HEK293 (cell line): ENCODE data around the gene CFAP58.

Experiments used
- CTCF ChIA-PET: fragments of 350-600 bp; formaldehyde crosslinking; extraction: SDS; loops from one replicate; lab custom pipeline; 2021; ENCODE audit warnings: antibody characterized with exemption; lab: Yijun Ruan, JAX
- POLR2A ChIA-PET: fragments of 300-600 bp; formaldehyde crosslinking; extraction: SDS; loops from one replicate; lab custom pipeline; 2020; ENCODE audit warnings: antibody characterized with exemption, inconsistent platforms; lab: Yijun Ruan, JAX
- H3K27ac ChIP-seq: fragments of 200-500 bp; sonication (Bioruptor generic); 2 replicates; pipeline ENCODE4 v1.5.1; 2014; ENCODE audit warnings: low read depth, low read length, control low read depth, inconsistent platforms; ENCODE audit errors: extremely low read depth
- H3K36me3 ChIP-seq, 2 experiments: fragments of 200-500 bp in 1 of 2; sonication (Bioruptor generic) in 1 of 2; 1 replicate in 1 of 2; 2 replicates in 1 of 2; pipeline ENCODE4 v1.5.1; 2014 to 2017; ENCODE audit warnings: inconsistent platforms in 2 of 2, low read length in 2 of 2; ENCODE audit not compliant: control insufficient read depth in 2 of 2, insufficient read depth in 1 of 2
- H3K4me1 ChIP-seq: fragments of 200-500 bp; sonication (Bioruptor generic); 2 replicates; pipeline ENCODE4 v1.5.1; 2014; ENCODE audit warnings: mild to moderate bottlenecking, low read length, inconsistent platforms; ENCODE audit not compliant: control insufficient read depth, insufficient read depth
- H3K4me3 ChIP-seq: 2 replicates; pipeline ENCODE4 v1.5.1; 2011; ENCODE audit warnings: low read depth, mild to moderate bottlenecking, control low read depth, low read length, moderate library complexity
- H3K9me3 ChIP-seq: fragments of 200-500 bp; sonication (Bioruptor generic); 2 replicates; pipeline ENCODE4 v1.5.1; 2014; ENCODE audit warnings: low read depth, low read length, inconsistent platforms; ENCODE audit not compliant: control insufficient read depth, insufficient read depth
- GLI2 ChIP-seq: fragments of 450-650 bp; formaldehyde crosslinking; IDR thresholded peaks from 2 replicates; pipeline ENCODE4; 2017; ENCODE audit warnings: missing biosample characterization, missing genetic modification characterization, low read depth, borderline replicate concordance
- HOXC10 ChIP-seq: sonication (generic); formaldehyde crosslinking; IDR thresholded peaks from 2 replicates; pipeline ENCODE4 v1.8.1; 2023; ENCODE audit warnings: mild to moderate bottlenecking, missing genetic modification reagents
- KLF1 ChIP-seq: fragments of 450-650 bp; formaldehyde crosslinking; IDR thresholded peaks from 2 replicates; pipeline ENCODE4 v1.5.1; 2016; ENCODE audit warnings: missing biosample characterization, missing genetic modification characterization
- TCF7L2 ChIP-seq: IDR thresholded peaks from 2 replicates; pipeline ENCODE4 v1.6.1; 2011; ENCODE audit warnings: low read depth, mild to moderate bottlenecking, inconsistent platforms, low read length, moderate library complexity, borderline replicate concordance
- YY2 ChIP-seq: fragments of 450-650 bp; formaldehyde crosslinking; IDR thresholded peaks from 2 replicates; pipeline ENCODE4 v1.5.1; 2016; ENCODE audit warnings: missing biosample characterization, missing genetic modification characterization
- ZFHX2 ChIP-seq: fragments of 450-650 bp; formaldehyde crosslinking; conservative IDR thresholded peaks from 2 replicates; pipeline ENCODE4 v1.5.1; 2016; ENCODE audit warnings: missing biosample characterization, missing genetic modification characterization
- ZNF211 ChIP-seq: fragments of 450-650 bp; formaldehyde crosslinking; IDR thresholded peaks from 2 replicates; pipeline ENCODE4 v1.5.1; 2016; ENCODE audit warnings: low read depth, missing biosample characterization, missing genetic modification characterization
- ZNF221 ChIP-seq: fragments of 450-650 bp; formaldehyde crosslinking; IDR thresholded peaks from 2 replicates; pipeline ENCODE4 v1.5.1; 2017; ENCODE audit warnings: missing biosample characterization, missing genetic modification characterization, borderline replicate concordance
- ZNF223 ChIP-seq: fragments of 450-650 bp; formaldehyde crosslinking; IDR thresholded peaks from 2 replicates; pipeline ENCODE4 v1.5.1; 2016; ENCODE audit warnings: missing biosample characterization, missing genetic modification characterization
- ZNF404 ChIP-seq: fragments of 450-650 bp; formaldehyde crosslinking; IDR thresholded peaks from 2 replicates; pipeline ENCODE4 v1.5.1; 2017; ENCODE audit warnings: missing biosample characterization, missing genetic modification characterization
- ZNF510 ChIP-seq: fragments of 450-650 bp; formaldehyde crosslinking; IDR thresholded peaks from 2 replicates; pipeline ENCODE4 v1.5.1; 2018; ENCODE audit warnings: mild to moderate bottlenecking, missing genetic modification characterization, missing biosample characterization; ENCODE audit not compliant: insufficient replicate concordance
- ZNF596 ChIP-seq: fragments of 450-650 bp; IDR thresholded peaks from 2 replicates; pipeline ENCODE4 v1.5.0; 2018; ENCODE audit warnings: missing biosample characterization, mild to moderate bottlenecking, missing genetic modification characterization, moderate library complexity
- ZNF843 ChIP-seq: fragments of 450-650 bp; formaldehyde crosslinking; IDR thresholded peaks from 2 replicates; pipeline ENCODE4 v1.5.1; 2016; ENCODE audit warnings: missing biosample characterization, missing genetic modification characterization
- TF ChIP-seq, protein P1 (sequence below): fragments of 450-650 bp; formaldehyde crosslinking; conservative IDR thresholded peaks from 2 replicates; pipeline ENCODE4 v1.5.1; 2016; ENCODE audit warnings: low read depth, missing biosample characterization, missing genetic modification characterization
- TF ChIP-seq, protein P2 (sequence below): fragments of 450-650 bp; formaldehyde crosslinking; IDR thresholded peaks from 2 replicates; pipeline ENCODE4 v1.5.1; 2017; ENCODE audit warnings: missing biosample characterization, mild to moderate bottlenecking, missing genetic modification characterization, moderate library complexity

CFAP58 gene

DNA sequence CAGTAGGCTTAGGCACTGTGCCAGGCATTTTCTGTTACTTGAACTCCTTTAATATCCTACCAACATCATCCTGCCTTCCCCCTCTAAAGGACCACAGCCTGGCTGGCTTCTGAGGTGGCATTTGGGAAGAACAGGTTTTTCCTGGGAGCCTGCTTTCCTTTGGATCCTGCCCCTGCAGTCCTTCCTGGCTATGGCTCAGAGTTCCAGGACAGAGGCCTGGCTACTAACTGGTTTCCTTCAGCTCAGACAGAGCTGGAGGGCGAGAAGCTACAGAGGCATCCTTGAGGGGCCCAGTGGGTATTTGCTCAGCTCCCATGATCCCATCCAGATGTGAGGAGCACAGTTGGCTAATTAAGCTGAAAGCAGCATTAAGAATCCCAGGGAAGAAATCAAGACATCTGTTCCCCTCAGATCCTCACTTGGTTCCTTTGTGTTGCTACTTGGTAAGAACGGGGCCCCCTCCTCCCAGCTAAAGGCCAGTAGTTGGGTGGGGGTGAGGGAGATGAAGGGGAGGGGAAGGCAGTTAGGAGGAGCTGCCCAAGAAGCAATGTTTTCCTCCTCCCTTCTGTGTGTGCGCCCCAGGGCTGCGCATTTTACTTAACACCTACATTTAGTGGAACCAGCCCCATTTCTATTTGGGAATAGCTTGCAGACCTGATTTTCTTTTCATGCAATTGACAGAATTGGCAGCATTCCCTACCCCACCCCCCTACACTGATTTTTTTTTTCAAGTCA, 144.9 kb downstream of the CFAP58 start:
- Histone ChIP-seq H3K4me3 (no peak overlapping the region), H3K9me3 (no peaks in the 10 kb centered on the region), H3K4me1 (no peaks in the 10 kb centered on the region), H3K36me3 (no peaks in the 10 kb centered on the region), H3K27ac (no peak overlapping the region)
- CTCF ChIA-PET: interaction anchor here (0.6 kb wide), 1 partner anchor 92 kb away, joined by 4 read pairs; no protein-coding TSS in a partner anchor
- POLR2A ChIA-PET: no interaction called here
- TF ChIP-seq KLF1 (tag by site-specific recombination) (no peak), ZNF211 (no peak), ZNF404 (tag by site-specific recombination) (no peak), ZNF843 (tag by site-specific recombination) (no peak), ZNF596 (tag by site-specific recombination) (no peak), ZNF223 (no peak), HOXC10 (CRISPR knock-in tag) (no peak), GLI2 (tag by site-specific recombination) (no peak)
- TF ChIP-seq, protein P1, sequence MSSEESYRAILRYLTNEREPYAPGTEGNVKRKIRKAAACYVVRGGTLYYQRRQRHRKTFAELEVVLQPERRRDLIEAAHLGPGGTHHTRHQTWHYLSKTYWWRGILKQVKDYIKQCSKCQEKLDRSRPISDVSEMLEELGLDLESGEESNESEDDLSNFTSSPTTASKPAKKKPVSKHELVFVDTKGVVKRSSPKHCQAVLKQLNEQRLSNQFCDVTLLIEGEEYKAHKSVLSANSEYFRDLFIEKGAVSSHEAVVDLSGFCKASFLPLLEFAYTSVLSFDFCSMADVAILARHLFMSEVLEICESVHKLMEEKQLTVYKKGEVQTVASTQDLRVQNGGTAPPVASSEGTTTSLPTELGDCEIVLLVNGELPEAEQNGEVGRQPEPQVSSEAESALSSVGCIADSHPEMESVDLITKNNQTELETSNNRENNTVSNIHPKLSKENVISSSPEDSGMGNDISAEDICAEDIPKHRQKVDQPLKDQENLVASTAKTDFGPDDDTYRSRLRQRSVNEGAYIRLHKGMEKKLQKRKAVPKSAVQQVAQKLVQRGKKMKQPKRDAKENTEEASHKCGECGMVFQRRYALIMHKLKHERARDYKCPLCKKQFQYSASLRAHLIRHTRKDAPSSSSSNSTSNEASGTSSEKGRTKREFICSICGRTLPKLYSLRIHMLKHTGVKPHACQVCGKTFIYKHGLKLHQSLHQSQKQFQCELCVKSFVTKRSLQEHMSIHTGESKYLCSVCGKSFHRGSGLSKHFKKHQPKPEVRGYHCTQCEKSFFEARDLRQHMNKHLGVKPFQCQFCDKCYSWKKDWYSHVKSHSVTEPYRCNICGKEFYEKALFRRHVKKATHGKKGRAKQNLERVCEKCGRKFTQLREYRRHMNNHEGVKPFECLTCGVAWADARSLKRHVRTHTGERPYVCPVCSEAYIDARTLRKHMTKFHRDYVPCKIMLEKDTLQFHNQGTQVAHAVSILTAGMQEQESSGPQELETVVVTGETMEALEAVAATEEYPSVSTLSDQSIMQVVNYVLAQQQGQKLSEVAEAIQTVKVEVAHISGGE (tag by site-specific recombination): no peak
- TF ChIP-seq, protein P2, sequence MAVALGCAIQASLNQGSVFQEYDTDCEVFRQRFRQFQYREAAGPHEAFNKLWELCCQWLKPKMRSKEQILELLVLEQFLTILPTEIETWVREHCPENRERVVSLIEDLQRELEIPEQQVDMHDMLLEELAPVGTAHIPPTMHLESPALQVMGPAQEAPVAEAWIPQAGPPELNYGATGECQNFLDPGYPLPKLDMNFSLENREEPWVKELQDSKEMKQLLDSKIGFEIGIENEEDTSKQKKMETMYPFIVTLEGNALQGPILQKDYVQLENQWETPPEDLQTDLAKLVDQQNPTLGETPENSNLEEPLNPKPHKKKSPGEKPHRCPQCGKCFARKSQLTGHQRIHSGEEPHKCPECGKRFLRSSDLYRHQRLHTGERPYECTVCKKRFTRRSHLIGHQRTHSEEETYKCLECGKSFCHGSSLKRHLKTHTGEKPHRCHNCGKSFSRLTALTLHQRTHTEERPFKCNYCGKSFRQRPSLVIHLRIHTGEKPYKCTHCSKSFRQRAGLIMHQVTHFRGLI (tag by site-specific recombination): no peak

DNA sequence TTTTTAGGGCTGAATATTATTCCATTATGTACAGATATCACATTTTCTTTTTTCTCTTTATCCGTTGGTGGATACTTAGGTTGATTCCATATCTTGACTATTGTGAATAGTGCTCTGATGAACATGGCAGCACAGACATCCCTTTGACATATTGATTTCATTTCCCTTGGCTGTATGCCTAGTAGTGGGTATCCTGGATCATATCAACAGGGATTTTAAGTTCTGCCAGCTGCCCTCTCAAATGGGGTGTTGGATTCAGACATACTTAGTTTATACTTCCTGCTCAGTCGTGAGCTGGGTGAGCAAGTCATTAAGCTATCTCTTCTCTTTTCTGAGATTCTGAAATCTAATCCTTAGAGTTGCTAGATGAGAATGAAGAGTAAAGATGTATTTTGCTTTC, 147.8 kb downstream of the CFAP58 start:
- ChIA-PET POLR2A (no interaction called here), CTCF (interaction anchor here (0.9 kb wide), 1 partner anchor 8 kb away, joined by 3 read pairs; no protein-coding TSS in a partner anchor)
- TF ChIP-seq TCF7L2: no peak
- no peak for TF ChIP-seq YY2 (tag by site-specific recombination)
- no peak for TF ChIP-seq ZNF221
- Histone ChIP-seq H3K27ac (no peak overlapping the region), H3K4me1 (no peaks in the 10 kb centered on the region), H3K36me3 (no peaks in the 10 kb centered on the region), H3K9me3 (no peaks in the 10 kb centered on the region), H3K4me3 (no peak overlapping the region)

DNA sequence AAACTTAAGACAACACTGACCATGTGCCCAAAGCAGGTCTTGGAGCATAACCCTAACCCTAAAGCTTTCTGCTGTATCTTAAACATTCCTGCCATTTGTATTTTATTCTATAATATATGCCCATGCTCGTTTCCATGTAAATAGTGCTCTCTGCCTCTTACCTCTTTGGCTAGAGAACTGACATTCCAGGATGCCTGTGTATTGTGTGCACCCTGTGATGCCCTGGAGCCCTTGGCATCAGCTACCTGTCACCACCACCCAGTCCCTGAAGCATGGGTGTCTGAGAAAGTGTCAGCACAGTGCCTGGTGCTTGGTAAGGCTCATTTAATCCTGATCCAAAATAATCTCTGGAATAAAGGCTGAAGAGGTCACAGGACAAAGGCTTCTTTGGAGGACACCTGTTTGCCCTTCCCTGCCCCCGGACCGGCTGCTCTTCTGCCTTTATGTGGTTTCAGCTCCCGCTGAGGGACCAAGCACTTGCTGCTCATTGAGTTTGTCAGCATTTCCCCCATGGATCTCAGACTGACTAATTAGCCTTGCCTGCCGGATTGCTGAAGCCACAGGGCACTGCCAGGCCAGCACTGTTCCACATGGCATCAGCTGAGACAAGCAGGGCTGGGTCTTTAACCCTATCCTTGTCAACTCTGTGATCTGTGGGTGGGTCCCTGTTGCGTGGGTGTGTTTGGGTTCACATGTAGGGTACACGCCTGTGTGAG, 148.4 kb downstream of the CFAP58 start:
- CTCF ChIA-PET: interaction anchor here (0.9 kb wide), 1 partner anchor 9 kb away, joined by 3 read pairs; no protein-coding TSS in a partner anchor
- no peaks in the 10 kb centered on the region for H3K36me3 ChIP-seq

More for the DNA sequence above, 148.4 kb downstream of the CFAP58 start:
- TF ChIP-seq ZFHX2 (0 out of 2 replicates have a peak, but pooled peaks have one; percentile 28), ZNF510 (tag by site-specific recombination) (no peak)
- Histone ChIP-seq H3K27ac (no peak overlapping the region), H3K9me3 (no peaks in the 10 kb centered on the region), H3K4me3 (no peak overlapping the region), H3K4me1 (no peaks in the 10 kb centered on the region)
- POLR2A ChIA-PET: no interaction called here
